Measurements from ENCODE around the gene L3MBTL2. TPM values are rescaled to one million over a fixed set of nuclear protein-coding genes. Genes with fewer than 3 reads are reported as not detected.

The L3MBTL2 gene
- total RNA-seq, 1 donor from 2014 or later: 11.8 TPM

GRCh38 chr22:41261541-41262249, 56.6 kb downstream of the L3MBTL2 start:
- peaks cover 5% of the 10 kb centered on the region for H3K4me1 ChIP-seq
- no peaks in the 10 kb centered on the region for H3K27me3 ChIP-seq
- no peaks in the 10 kb centered on the region for H3K9me3 ChIP-seq
- intact Hi-C loops (cut with DNase I): no loop called here
- H3K27ac ChIP-seq: no peak overlapping the region
- TF ChIP-seq CTCF (IDR thresholded peaks at IDR 0.05): no peak
- no peak for TF ChIP-seq POLR2AphosphoS5 (IDR thresholded peaks at IDR 0.05; ENCODE audit: insufficient read depth in 1 of 2, low read depth in 1 of 2)
- no peak for TF ChIP-seq POLR2A (IDR thresholded peaks at IDR 0.05)
- no peak for DNase-seq (ENCODE audit: extremely low spot score in 2 of 2)
- H3K36me3 ChIP-seq: peaks cover 0 to 86% of the 10 kb centered on the region in 2 donors
- no peak overlapping the region for H3K4me3 ChIP-seq

DNA sequence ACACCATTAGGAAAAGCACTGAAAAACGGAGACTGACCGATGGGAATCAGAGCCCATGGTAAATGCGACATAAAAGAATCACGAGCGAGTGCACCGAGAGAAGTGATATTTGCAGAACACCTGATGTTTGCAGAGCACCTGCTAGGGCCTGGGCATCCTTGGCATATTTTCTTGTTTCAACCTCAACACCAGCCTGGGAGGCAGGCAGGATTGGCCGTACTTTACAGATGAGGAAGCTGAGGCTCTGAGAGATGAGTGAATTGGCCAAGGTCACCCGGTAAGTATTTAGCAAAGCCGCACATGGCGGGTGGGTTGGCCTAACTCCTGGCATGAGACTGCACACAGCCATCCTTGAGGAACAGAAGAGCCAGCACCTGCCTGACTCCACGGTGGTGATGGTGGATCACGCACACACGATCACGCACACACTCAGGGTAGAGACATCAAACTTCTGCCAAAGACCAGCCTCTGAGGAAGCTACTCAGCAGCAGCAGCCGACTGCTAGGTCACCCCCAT, 57.2 kb downstream of the L3MBTL2 start:
- no peaks in the 10 kb centered on the region for H3K4me1 ChIP-seq
- H3K4me3 ChIP-seq: no peak overlapping the region
- peaks cover 0 to 84% of the 10 kb centered on the region in 2 donors for H3K36me3 ChIP-seq
- H3K27me3 ChIP-seq: no peaks in the 10 kb centered on the region
- intact Hi-C loops (cut with DNase I): no loop called here
- no peaks in the 10 kb centered on the region for H3K9me3 ChIP-seq
- TF ChIP-seq CTCF (IDR thresholded peaks at IDR 0.05): no peak
- TF ChIP-seq POLR2A (IDR thresholded peaks at IDR 0.05): no peak
- no peak for TF ChIP-seq POLR2AphosphoS5 (IDR thresholded peaks at IDR 0.05; ENCODE audit: insufficient read depth in 1 of 2, low read depth in 1 of 2)
- DNase-seq (ENCODE audit: extremely low spot score in 2 of 2): no peak
- H3K27ac ChIP-seq: no peak overlapping the region

- H3K36me3 ChIP-seq: peaks cover 0 to 85% of the 10 kb centered on the region in 2 donors
Measured at GRCh38 chr22:41263704-41264103, 58.6 kb downstream of the L3MBTL2 start.

DNA sequence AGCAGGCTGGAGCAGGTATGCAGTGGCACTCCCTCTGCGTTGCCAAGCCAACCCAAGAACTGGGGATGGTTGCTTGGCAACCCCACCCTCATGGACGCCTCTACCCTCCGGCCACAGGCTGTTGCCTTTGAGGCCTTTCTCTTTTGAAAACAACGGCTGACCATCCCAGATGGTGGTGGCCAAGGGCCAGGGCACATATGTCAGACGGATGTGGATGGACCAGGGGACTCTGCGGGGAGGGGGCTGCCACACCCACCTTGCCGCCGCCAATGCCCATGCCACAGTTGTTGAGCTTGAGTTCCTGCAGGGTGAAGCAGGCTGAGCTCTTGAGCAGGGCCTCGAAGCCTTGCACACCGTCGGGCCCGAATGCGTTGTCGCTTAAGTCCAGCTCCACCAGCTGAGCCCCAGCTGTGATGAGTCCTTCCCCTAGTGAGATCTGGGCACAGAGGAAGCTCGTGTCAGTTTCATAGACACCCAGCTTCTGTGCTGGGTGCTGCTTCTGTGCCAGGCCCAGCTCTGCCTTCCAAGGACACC, 59.4 kb downstream of the L3MBTL2 start:
- H3K4me1 ChIP-seq: no peaks in the 10 kb centered on the region
- no peak overlapping the region for H3K27ac ChIP-seq
- peaks cover 0 to 91% of the 10 kb centered on the region in 2 donors for H3K36me3 ChIP-seq
- DNase-seq (ENCODE audit: extremely low spot score in 2 of 2): no peak
- TF ChIP-seq POLR2A (IDR thresholded peaks at IDR 0.05): no peak
- no peak for TF ChIP-seq CTCF (IDR thresholded peaks at IDR 0.05)
- intact Hi-C loops (cut with DNase I): no loop called here
- H3K27me3 ChIP-seq: no peaks in the 10 kb centered on the region
- H3K9me3 ChIP-seq: no peaks in the 10 kb centered on the region
- no peak overlapping the region for H3K4me3 ChIP-seq

More at GRCh38 chr22:41263704-41264103, 58.6 kb downstream of the L3MBTL2 start:
- TF ChIP-seq CTCF (IDR thresholded peaks at IDR 0.05): no peak
- no peak for TF ChIP-seq POLR2A (IDR thresholded peaks at IDR 0.05)
- TF ChIP-seq POLR2AphosphoS5 (IDR thresholded peaks at IDR 0.05; ENCODE audit: insufficient read depth in 1 of 2, low read depth in 1 of 2): no peak
- no peak overlapping the region for H3K27ac ChIP-seq
- no peak overlapping the region for H3K4me3 ChIP-seq
- no peak for DNase-seq (ENCODE audit: extremely low spot score in 2 of 2)
- H3K27me3 ChIP-seq: no peaks in the 10 kb centered on the region
- H3K4me1 ChIP-seq: no peaks in the 10 kb centered on the region
- H3K9me3 ChIP-seq: no peaks in the 10 kb centered on the region
- intact Hi-C loops (cut with DNase I): no loop called here

DNA sequence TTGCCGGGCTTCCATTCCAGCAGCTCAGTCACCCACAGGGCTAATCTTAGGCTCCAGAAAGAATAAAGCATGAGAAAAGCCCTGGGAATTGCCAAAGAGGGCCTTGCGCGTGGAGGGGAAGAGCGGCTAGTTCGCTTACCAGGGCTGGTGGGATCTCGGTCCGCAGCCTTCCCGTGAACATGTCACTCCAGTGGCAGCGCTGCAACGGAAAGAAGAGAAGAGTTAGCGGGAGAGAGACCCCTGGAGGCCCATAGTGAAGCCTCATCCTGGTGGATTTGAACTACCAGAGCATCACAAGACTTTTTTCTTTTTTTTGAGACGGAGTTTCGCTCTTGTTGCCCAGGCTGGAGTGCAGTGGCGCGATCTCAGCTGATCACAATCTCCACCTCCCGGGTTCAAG, 62.8 kb downstream of the L3MBTL2 start:
- DNase-seq (ENCODE audit: extremely low spot score in 2 of 2): no peak
- Histone ChIP-seq H3K27me3 (no peaks in the 10 kb centered on the region), H3K27ac (no peak overlapping the region), H3K4me1 (no peaks in the 10 kb centered on the region), H3K4me3 (no peak overlapping the region), H3K36me3 (peaks cover 0 to 86% of the 10 kb centered on the region in 2 donors), H3K9me3 (no peaks in the 10 kb centered on the region)
- intact Hi-C loops (cut with DNase I): no loop called here
- no peak for TF ChIP-seq POLR2A (IDR thresholded peaks at IDR 0.05)

Data from vagina (tissue), 2 donors.